OCI-LY1 (cell line): Measurements from ENCODE around the gene BRI3BP.

Source experiments
- EZH2 ChIP-seq: fragments of 200-600 bp; sonication (generic), shearing (Covaris generic); IDR thresholded peaks from 2 replicates; pipeline ENCODE4 v1.8.0; 2017; ENCODE audit warnings: borderline replicate concordance, mixed run types, mild to moderate bottlenecking, antibody characterized with exemption, low read length, moderate library complexity, mixed read lengths
- TF ChIP-seq, protein P1 (sequence below): fragments of 200-600 bp; sonication (generic), shearing (Covaris generic); IDR thresholded peaks from 2 replicates; pipeline ENCODE4 v1.5.1; 2017; ENCODE audit warnings: mild to moderate bottlenecking, antibody characterized with exemption, low read length, moderate library complexity, mixed read lengths

- TF ChIP-seq, protein P1, sequence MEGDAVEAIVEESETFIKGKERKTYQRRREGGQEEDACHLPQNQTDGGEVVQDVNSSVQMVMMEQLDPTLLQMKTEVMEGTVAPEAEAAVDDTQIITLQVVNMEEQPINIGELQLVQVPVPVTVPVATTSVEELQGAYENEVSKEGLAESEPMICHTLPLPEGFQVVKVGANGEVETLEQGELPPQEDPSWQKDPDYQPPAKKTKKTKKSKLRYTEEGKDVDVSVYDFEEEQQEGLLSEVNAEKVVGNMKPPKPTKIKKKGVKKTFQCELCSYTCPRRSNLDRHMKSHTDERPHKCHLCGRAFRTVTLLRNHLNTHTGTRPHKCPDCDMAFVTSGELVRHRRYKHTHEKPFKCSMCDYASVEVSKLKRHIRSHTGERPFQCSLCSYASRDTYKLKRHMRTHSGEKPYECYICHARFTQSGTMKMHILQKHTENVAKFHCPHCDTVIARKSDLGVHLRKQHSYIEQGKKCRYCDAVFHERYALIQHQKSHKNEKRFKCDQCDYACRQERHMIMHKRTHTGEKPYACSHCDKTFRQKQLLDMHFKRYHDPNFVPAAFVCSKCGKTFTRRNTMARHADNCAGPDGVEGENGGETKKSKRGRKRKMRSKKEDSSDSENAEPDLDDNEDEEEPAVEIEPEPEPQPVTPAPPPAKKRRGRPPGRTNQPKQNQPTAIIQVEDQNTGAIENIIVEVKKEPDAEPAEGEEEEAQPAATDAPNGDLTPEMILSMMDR = no peak
- no peak for TF ChIP-seq EZH2
These were observed 29.2 kb upstream of the BRI3BP start for GRCh38 chr12:124964251-124964650.
